ENCODE measurements around the gene WFDC12.

Gene WFDC12

GRCh38 chr20:45090481-45090880 is 33.8 kb downstream of the WFDC12 start:
- no peak for DNase-seq (ENCODE audit: low spot score)

DNA sequence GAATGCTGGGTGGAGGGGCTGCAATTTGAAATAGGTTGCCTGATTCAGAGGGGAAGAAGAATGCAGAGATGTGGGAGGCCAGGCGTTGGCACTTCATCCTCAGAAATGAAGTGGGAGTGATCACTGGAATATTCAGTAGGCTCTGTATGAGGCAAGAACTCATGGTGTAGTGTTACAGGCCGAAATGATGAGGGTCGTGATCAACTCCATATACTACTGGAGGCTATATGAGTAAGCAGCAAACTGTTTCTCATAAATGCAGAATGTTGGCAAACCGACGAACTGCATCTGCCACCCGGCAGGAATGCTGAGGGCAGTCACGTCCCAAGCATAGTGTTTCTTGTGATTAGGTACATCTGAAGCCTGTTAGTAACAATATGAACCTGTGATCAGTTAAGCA is 36.0 kb downstream of the WFDC12 start:
- no peak for DNase-seq (ENCODE audit: low spot score)

DNA sequence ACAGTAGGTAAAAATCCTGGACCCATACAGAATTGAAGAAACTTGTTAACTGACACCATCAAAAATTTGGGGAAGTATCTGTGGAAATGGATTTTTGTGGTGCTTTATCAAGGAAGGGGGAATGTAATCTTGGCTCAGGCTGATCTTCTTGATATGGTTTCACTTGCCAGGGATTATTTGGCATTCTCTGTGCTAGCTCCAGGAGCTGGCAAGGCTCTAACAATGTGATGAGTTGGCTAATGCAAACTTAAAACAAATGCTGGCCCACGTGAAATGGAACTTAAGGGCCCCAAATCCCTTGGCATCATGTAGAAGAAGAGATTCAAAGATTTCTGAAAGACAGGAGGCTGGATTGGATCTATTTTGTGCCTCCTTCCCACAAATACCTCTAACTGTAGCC is 36.5 kb downstream of the WFDC12 start:
- DNase-seq (ENCODE audit: low spot score) = no peak

DNA sequence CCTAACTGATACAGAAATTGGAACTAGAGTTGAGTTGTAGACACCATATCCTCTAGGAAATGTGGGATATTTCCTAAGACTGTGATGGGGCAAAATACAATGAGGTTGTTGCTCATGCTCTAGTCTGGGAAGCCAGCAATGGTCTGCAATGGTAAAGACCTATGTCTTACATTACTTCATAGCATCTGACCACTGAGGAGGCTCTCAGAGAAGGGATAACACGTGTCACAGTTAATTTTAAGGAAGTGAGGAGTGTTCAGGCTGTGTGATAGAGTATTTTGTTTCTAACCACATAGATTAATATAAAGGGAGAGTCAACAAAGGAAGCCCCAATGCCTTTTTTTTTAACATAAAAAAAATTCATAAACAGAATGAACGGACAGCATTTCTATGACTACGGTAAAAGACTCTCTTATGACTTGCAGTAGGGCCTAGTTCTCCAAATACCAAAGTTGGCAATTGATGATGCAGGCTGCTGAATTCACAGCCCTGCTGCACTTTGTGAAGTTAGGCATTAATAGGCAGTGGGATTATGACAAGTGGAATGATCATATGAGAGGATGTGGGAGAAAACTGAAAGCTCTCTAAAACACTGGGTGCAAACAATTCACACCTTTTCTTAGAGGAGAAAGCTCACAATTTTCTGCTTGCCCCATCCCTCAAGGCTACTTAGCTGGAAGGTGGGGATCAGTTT is 37.0 kb downstream of the WFDC12 start:
- no peak for DNase-seq (ENCODE audit: low spot score)

DNA sequence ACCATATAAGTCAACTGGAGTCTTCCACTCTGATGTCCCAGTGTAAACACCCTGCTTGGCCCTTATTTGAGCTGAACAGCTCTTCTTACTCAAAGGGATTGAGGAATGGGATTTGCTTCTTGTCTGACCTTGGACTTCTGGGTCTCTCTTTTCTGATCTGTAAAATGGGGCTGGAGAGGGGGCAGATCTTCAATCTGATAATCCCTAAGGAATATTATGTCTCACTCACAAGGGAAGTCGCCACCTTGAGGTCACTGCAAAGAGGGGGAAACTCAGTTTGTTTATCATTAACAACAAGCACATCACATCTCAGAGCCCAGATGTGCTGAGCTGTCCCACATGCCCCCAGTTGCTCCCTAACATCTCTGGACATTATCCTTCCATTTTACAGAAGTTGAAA is 38.4 kb downstream of the WFDC12 start:
- no peak for DNase-seq (ENCODE audit: low spot score)

DNA sequence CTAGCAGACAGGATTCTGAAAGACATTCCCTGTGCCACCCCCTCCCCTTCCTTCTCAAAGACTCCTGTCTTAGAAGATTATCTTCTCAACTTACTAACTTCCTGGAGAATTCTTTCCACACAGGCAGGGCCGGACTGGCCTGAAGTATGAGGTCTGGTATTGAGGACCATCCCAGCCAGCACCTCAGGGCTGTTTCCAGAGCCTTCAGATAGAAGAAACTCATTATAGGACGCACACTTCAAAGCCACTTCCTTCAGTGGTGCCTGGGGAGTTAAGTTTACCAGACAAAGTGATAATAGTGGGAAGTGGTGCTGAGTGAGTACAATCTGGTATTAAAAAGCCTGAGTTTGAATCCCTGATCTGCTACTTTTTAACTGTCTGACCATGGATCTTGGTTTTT is 39.0 kb downstream of the WFDC12 start:
- no peak for DNase-seq (ENCODE audit: low spot score)

- DNase-seq (ENCODE audit: low spot score) = no peak
These were observed 41.1 kb downstream of the WFDC12 start for GRCh38 chr20:45083127-45083526.

DNA sequence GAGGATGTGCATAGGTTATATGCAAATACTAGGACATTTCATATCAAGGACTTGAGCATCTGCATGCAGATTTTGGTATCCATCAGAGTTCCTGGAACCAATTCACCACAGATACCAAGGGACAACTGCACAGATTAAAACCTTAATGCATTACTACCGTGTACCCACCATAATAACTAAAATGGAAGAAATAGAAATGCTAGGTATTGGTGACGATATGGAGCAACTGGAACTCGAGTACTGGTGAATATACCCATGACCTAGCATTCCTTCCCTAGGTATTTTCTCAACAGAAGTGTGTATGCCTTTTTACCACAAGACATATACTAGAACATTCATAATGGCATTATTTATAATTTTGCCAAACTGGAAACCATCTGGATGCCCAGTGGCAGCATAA is 41.8 kb downstream of the WFDC12 start:
- DNase-seq (ENCODE audit: low spot score) = no peak

GRCh38 chr20:45080867-45081624 is 43.2 kb downstream of the WFDC12 start:
- no peak for DNase-seq (ENCODE audit: low spot score)

GRCh38 chr20:45077559-45077958 is 46.7 kb downstream of the WFDC12 start:
- DNase-seq (ENCODE audit: low spot score) = no peak
